K562 (cell line): ENCODE measurements around the gene APC2. TPM values are rescaled to one million over a fixed set of nuclear protein-coding genes. Genes with fewer than 3 reads are reported as not detected.
A peak's percentile ranks its signal among the peaks of the same experiment; 100 is the strongest.

Source experiments
- ATAC-seq: fragments of 200-7000 bp; cut with Tn5 transposase; 3 replicates; pipeline ENCODE4 v1.9.1; 2020; ENCODE audit warnings: moderate library complexity
- BruUV-seq: library from RNA; stranded (reverse); fragments of 400-500 nt; replicated peaks from 2 replicates; lab custom pipeline; 2021; lab: Mats Ljungman, UMichigan
- CTCF ChIA-PET: fragments of 300-600 bp; formaldehyde crosslinking; extraction: SDS; loops from one replicate; lab custom pipeline; 2021; ENCODE audit warnings: low intra/inter-chr PET ratio; lab: Yijun Ruan, JAX
- POLR2A ChIA-PET: fragments of 300-600, 350-650 bp; sonication (Branson Sonifier 250); formaldehyde crosslinking; extraction: SDS; loops from one replicate; lab custom pipeline; 2021; ENCODE audit warnings: antibody characterized with exemption, inconsistent platforms; lab: Yijun Ruan, JAX
- DNase-seq, 4 experiments: peaks; one replicate each; pipeline versions ENCODE4 v3.0.0 to v3.0.0-alpha.2; 2011 to 2018; ENCODE audit warnings: low spot score in 3 of 4, mixed read lengths in 3 of 4; ENCODE audit errors: extremely low read depth in 1 of 4
- FAIRE-seq: peaks from 2 replicates; lab custom pipeline; 2011; peaks lifted over from hg19 to GRCh38; lab: Jason Lieb, UNC
- H2AFZ ChIP-seq: 2 replicates; pipeline ENCODE4 v1.6.0; 2011; ENCODE audit warnings: low read depth, low read length, control low read depth, inconsistent platforms
- H3K27ac ChIP-seq: fragments of 200-600 bp; 3 replicates; pipeline ENCODE4 v1.8.0; 2011; ENCODE audit warnings: low read depth, mild to moderate bottlenecking, control low read depth, inconsistent platforms, low read length, moderate library complexity, mixed read lengths; ENCODE audit errors: extremely low read depth
- H3K27me3 ChIP-seq, 2 experiments: fragments of 300-600 bp in 1 of 2; 2 replicates in 1 of 2; 3 replicates in 1 of 2; pipeline versions ENCODE4 v1.6.0 to v1.8.0; 2011; ENCODE audit warnings: inconsistent platforms in 2 of 2, low read length in 2 of 2, mild to moderate bottlenecking in 1 of 2, mixed read lengths in 1 of 2, moderate library complexity in 1 of 2; ENCODE audit not compliant: control insufficient read depth in 2 of 2, insufficient read depth in 2 of 2
- H3K36me3 ChIP-seq: fragments of 300-600 bp; 3 replicates; pipeline ENCODE4 v1.8.0; 2011; ENCODE audit warnings: mild to moderate bottlenecking, low read length, inconsistent platforms; ENCODE audit not compliant: control insufficient read depth, insufficient read depth
- H3K4me1 ChIP-seq, 2 experiments: fragments of 200-600 bp in 1 of 2; replicated peaks in 1 of 2; 2 replicates in 1 of 2; 3 replicates in 1 of 2; pipeline versions ENCODE4 v1.5.1 to v1.8.0; 2011; ENCODE audit warnings: inconsistent platforms in 2 of 2, low read length in 2 of 2, mild to moderate bottlenecking in 1 of 2, mixed read lengths in 1 of 2, moderate library complexity in 1 of 2; ENCODE audit not compliant: control insufficient read depth in 2 of 2, insufficient read depth in 2 of 2
- H3K4me2 ChIP-seq: 2 replicates; pipeline ENCODE4 v1.6.1; 2011; ENCODE audit warnings: low read length, control low read depth, inconsistent platforms, mixed read lengths; ENCODE audit not compliant: insufficient read depth
- H3K4me3 ChIP-seq: fragments of 200-600 bp; sonication (generic), shearing (Covaris generic); 2 replicates; pipeline ENCODE4 v1.5.1; 2016; ENCODE audit warnings: control low read depth, inconsistent platforms
- H3K79me2 ChIP-seq: fragments of 200-600 bp; 3 replicates; pipeline ENCODE4 v1.8.0; 2011; ENCODE audit warnings: low read length, inconsistent platforms; ENCODE audit not compliant: control insufficient read depth, insufficient read depth
- H3K9ac ChIP-seq, 2 experiments: 2 replicates each; pipeline versions ENCODE4 v1.6.0 to v1.6.1; 2011; ENCODE audit warnings: low read depth in 2 of 2, low read length in 2 of 2, control low read depth in 1 of 2, inconsistent platforms in 1 of 2, mild to moderate bottlenecking in 1 of 2, mixed read lengths in 1 of 2; ENCODE audit not compliant: insufficient read depth in 1 of 2
- H3K9me1 ChIP-seq: one replicate; pipeline ENCODE4 v1.6.0; 2011; ENCODE audit warnings: inconsistent platforms, mild to moderate bottlenecking, low read length, moderate library complexity; ENCODE audit not compliant: control insufficient read depth, insufficient read depth
- H3K9me3 ChIP-seq: replicated peaks from 2 replicates; pipeline ENCODE4 v1.5.1; 2011; ENCODE audit warnings: low read depth, low read length, inconsistent platforms; ENCODE audit not compliant: control insufficient read depth, insufficient read depth
- H4K20me1 ChIP-seq: replicated peaks from 2 replicates; pipeline ENCODE4 v1.6.1; 2011; ENCODE audit warnings: low read length, inconsistent platforms, mixed read lengths; ENCODE audit not compliant: control insufficient read depth, insufficient read depth
- RBM22 ChIP-seq: fragments of 200-400 bp; formaldehyde crosslinking; IDR thresholded peaks from 2 replicates; pipeline ENCODE4 v1.6.1; 2018; ENCODE audit warnings: low read length, low read depth; ENCODE audit not compliant: poor library complexity, severe bottlenecking
- ZNF143 ChIP-seq: sonication (generic); formaldehyde crosslinking; IDR thresholded peaks from 2 replicates; pipeline ENCODE4 v1.9.0; 2022; ENCODE audit warnings: mild to moderate bottlenecking, missing genetic modification reagents
- WGBS: fragments of 100-300 bp; shearing (Covaris generic); methylation state at CpG from one replicate; pipeline ENCODE4 v1.1.6; 2016; ENCODE audit warnings: low coverage, mixed read lengths; ENCODE audit not compliant: insufficient coverage; ENCODE audit errors: missing lambda C conversion rate; 5-methylcytosine and 5-hydroxymethylcytosine counted together
- in situ Hi-C: fragments of 300-500 bp; cut with MboI; formaldehyde crosslinking; loops from 4 replicates; pipeline ENCODE4 v1.15.0; 2018; ENCODE audit warnings: inconsistent platforms, mixed read lengths
- intact Hi-C: fragments of 100-400 bp; cut with micrococcal nuclease; formaldehyde crosslinking; loops from 2 replicates; pipeline ENCODE4 v1.14.2; 2022
- polyA plus RNA-seq, 8 experiments: library from polyadenylated mRNA; depleted of rRNA in 4 of 8; stranded (reverse) in 5 of 8; unstranded in 3 of 8; fragments of >200 nt; fragmentation: Nextera tagmentation in 2 of 8; fragmentation: Illumina TruSeq in 1 of 8; extraction: Ambion mirVana in 2 of 8; extraction: Trizol in 1 of 8; gene quantifications; 2 replicates each; pipeline versions ENCODE4 v1.2.1 to v1.2.3, GENCODE V29; 2011 to 2014; ENCODE audit warnings: inconsistent platforms in 1 of 8, missing spikeins in 1 of 8
- total RNA-seq, 7 experiments: library from RNA; depleted of rRNA in 6 of 7; stranded (reverse); fragments of >200 nt in 6 of 7; fragmentation: Illumina TruSeq in 2 of 7; extraction: Trizol in 2 of 7; gene quantifications; 2 replicates each; pipeline versions ENCODE4 v1.2.1 to v1.2.3, GENCODE V29; 2011 to 2021; ENCODE audit warnings: low replicate concordance in 1 of 7
- TF ChIP-seq, protein P1 (sequence below): conservative IDR thresholded peaks from 2 replicates; pipeline ENCODE4 v1.6.1; 2011; ENCODE audit warnings: low read depth, mild to moderate bottlenecking, low read length; ENCODE audit not compliant: control insufficient read depth
- TF ChIP-seq, protein P2 (sequence below): fragments of 200-600 bp; sonication (generic); IDR thresholded peaks from one replicate; pipeline ENCODE4 v1.6.1; 2012; ENCODE audit warnings: mild to moderate bottlenecking, low read depth, low read length, inconsistent platforms

The APC2 gene
- total and polyA plus RNA-seq, 9 of the 15 experiments (the other 6 are each of a cell fraction or from before 2014, with no cell fraction given), result 0.01 to 0.40 (median 0.05) TPM; not detected in 3

- Histone ChIP-seq H3K27ac (peak overlapping the region; percentile 76), H3K9ac (peak overlapping the region; percentile 50 to 82; a peak in 3 of 4 replicates), H3K36me3 (peaks cover 91% of the 10 kb centered on the region; the same call in 2 of the 3 replicates), H3K9me3 (no peaks in the 10 kb centered on the region), H3K9me1 (peaks cover 18% of the 10 kb centered on the region), H3K4me2 (peak overlapping the region; percentile 61), H3K79me2 (peaks cover 94% of the 10 kb centered on the region), H3K4me1 (peaks cover 24 to 64% of the 10 kb centered on the region in 2 experiments), H4K20me1 (peaks cover 66% of the 10 kb centered on the region), H3K4me3 (no peak overlapping the region), H2AFZ (no peak overlapping the region), H3K27me3 (no peaks in the 10 kb centered on the region)
- no TSS peak for BruUV-seq
- no peak for FAIRE-seq
- in situ Hi-C loops (no loop called here), intact Hi-C loops (no loop called here)
- no peak for ATAC-seq
- no peak for DNase-seq
- ChIA-PET CTCF (no interaction called here), POLR2A (interaction anchor here (0.7 to 7.4 kb wide), 6 partner anchors 8 to 26 kb away, joined by 3 to 52 read pairs (median 4); no protein-coding TSS in a partner anchor)
- 90% methylated on average over 22 of the region's 28 CpGs for WGBS
- peak; percentile 12 for TF ChIP-seq RBM22
- peak; percentile 26; the same call in 1 of the 2 replicates for TF ChIP-seq ZNF143 (CRISPR knock-in tag)
- TF ChIP-seq, protein P1, sequence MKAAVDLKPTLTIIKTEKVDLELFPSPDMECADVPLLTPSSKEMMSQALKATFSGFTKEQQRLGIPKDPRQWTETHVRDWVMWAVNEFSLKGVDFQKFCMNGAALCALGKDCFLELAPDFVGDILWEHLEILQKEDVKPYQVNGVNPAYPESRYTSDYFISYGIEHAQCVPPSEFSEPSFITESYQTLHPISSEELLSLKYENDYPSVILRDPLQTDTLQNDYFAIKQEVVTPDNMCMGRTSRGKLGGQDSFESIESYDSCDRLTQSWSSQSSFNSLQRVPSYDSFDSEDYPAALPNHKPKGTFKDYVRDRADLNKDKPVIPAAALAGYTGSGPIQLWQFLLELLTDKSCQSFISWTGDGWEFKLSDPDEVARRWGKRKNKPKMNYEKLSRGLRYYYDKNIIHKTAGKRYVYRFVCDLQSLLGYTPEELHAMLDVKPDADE, result 0 out of 2 replicates have a peak, but pooled peaks have one; percentile 32
- TF ChIP-seq, protein P2, sequence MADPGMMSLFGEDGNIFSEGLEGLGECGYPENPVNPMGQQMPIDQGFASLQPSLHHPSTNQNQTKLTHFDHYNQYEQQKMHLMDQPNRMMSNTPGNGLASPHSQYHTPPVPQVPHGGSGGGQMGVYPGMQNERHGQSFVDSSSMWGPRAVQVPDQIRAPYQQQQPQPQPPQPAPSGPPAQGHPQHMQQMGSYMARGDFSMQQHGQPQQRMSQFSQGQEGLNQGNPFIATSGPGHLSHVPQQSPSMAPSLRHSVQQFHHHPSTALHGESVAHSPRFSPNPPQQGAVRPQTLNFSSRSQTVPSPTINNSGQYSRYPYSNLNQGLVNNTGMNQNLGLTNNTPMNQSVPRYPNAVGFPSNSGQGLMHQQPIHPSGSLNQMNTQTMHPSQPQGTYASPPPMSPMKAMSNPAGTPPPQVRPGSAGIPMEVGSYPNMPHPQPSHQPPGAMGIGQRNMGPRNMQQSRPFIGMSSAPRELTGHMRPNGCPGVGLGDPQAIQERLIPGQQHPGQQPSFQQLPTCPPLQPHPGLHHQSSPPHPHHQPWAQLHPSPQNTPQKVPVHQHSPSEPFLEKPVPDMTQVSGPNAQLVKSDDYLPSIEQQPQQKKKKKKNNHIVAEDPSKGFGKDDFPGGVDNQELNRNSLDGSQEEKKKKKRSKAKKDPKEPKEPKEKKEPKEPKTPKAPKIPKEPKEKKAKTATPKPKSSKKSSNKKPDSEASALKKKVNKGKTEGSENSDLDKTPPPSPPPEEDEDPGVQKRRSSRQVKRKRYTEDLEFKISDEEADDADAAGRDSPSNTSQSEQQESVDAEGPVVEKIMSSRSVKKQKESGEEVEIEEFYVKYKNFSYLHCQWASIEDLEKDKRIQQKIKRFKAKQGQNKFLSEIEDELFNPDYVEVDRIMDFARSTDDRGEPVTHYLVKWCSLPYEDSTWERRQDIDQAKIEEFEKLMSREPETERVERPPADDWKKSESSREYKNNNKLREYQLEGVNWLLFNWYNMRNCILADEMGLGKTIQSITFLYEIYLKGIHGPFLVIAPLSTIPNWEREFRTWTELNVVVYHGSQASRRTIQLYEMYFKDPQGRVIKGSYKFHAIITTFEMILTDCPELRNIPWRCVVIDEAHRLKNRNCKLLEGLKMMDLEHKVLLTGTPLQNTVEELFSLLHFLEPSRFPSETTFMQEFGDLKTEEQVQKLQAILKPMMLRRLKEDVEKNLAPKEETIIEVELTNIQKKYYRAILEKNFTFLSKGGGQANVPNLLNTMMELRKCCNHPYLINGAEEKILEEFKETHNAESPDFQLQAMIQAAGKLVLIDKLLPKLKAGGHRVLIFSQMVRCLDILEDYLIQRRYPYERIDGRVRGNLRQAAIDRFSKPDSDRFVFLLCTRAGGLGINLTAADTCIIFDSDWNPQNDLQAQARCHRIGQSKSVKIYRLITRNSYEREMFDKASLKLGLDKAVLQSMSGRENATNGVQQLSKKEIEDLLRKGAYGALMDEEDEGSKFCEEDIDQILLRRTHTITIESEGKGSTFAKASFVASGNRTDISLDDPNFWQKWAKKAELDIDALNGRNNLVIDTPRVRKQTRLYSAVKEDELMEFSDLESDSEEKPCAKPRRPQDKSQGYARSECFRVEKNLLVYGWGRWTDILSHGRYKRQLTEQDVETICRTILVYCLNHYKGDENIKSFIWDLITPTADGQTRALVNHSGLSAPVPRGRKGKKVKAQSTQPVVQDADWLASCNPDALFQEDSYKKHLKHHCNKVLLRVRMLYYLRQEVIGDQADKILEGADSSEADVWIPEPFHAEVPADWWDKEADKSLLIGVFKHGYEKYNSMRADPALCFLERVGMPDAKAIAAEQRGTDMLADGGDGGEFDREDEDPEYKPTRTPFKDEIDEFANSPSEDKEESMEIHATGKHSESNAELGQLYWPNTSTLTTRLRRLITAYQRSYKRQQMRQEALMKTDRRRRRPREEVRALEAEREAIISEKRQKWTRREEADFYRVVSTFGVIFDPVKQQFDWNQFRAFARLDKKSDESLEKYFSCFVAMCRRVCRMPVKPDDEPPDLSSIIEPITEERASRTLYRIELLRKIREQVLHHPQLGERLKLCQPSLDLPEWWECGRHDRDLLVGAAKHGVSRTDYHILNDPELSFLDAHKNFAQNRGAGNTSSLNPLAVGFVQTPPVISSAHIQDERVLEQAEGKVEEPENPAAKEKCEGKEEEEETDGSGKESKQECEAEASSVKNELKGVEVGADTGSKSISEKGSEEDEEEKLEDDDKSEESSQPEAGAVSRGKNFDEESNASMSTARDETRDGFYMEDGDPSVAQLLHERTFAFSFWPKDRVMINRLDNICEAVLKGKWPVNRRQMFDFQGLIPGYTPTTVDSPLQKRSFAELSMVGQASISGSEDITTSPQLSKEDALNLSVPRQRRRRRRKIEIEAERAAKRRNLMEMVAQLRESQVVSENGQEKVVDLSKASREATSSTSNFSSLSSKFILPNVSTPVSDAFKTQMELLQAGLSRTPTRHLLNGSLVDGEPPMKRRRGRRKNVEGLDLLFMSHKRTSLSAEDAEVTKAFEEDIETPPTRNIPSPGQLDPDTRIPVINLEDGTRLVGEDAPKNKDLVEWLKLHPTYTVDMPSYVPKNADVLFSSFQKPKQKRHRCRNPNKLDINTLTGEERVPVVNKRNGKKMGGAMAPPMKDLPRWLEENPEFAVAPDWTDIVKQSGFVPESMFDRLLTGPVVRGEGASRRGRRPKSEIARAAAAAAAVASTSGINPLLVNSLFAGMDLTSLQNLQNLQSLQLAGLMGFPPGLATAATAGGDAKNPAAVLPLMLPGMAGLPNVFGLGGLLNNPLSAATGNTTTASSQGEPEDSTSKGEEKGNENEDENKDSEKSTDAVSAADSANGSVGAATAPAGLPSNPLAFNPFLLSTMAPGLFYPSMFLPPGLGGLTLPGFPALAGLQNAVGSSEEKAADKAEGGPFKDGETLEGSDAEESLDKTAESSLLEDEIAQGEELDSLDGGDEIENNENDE, result no peak
Measured at GRCh38 chr19:1416014-1416841, 33.7 kb upstream of the APC2 start.
